Kasumi-1 (cell line): ENCODE measurements around the gene MUC5AC.

Experiments used
- DNase-seq, 2 experiments: peaks; one replicate each; lab custom pipeline; 2025; lab: John Stamatoyannopoulos, UW

Gene MUC5AC

GRCh38 chr11:1226226-1226985, 68.7 kb downstream of the MUC5AC start:
- no peak for DNase-seq

- no peak for DNase-seq
Measured at GRCh38 chr11:1226986-1227550, 69.3 kb downstream of the MUC5AC start.

GRCh38 chr11:1227551-1228100, 69.9 kb downstream of the MUC5AC start:
- DNase-seq: no peak

- DNase-seq: no peak
Measured at GRCh38 chr11:1228101-1228821, 70.5 kb downstream of the MUC5AC start.

- no peak for DNase-seq
Measured at GRCh38 chr11:1228921-1229451, 71.2 kb downstream of the MUC5AC start.

- DNase-seq: no peak
Measured at GRCh38 chr11:1229471-1230120, 71.8 kb downstream of the MUC5AC start.

DNA sequence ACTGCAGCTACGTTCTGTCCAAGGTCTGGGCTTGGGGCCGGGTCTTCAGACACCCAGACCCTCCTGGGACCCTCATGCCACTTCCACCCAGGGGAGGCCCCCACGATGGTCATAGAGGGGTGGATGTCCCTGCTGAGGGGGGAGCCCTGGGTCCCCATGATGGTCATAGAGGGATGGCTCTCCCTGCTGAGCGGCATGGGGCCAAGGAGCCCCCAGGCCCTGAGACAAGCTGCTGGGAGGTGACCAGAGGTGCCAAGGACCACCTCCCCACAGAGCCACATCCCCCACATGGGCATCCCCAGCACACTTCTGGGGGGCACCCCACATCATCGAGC, 72.3 kb downstream of the MUC5AC start:
- DNase-seq: no peak

- no peak for DNase-seq
Measured at GRCh38 chr11:1230456-1231395, 73.0 kb downstream of the MUC5AC start.

GRCh38 chr11:1231396-1232020, 73.8 kb downstream of the MUC5AC start:
- DNase-seq: no peak

GRCh38 chr11:1232021-1232882, 74.5 kb downstream of the MUC5AC start:
- DNase-seq: no peak

DNA sequence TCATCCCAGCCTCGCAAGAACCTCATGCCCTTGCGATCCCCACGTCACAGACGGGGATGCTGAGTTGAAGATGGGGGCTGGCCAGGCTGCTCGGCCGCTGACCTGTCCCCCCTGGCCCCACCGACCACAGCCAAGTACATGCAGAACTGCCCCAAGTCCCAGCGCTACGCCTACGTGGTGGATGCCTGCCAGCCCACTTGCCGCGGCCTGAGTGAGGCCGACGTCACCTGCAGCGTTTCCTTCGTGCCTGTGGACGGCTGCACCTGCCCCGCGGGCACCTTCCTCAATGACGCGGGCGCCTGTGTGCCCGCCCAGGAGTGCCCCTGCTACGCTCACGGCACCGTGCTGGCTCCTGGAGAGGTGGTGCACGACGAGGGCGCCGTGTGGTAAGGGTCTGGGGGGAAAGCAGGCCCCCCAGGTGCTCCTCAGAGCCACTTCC, 75.1 kb downstream of the MUC5AC start:
- no peak for DNase-seq

- DNase-seq: no peak
Measured at GRCh38 chr11:1233351-1234053, 75.7 kb downstream of the MUC5AC start.

- DNase-seq: no peak
Measured at GRCh38 chr11:1234054-1234720, 76.4 kb downstream of the MUC5AC start.

DNA sequence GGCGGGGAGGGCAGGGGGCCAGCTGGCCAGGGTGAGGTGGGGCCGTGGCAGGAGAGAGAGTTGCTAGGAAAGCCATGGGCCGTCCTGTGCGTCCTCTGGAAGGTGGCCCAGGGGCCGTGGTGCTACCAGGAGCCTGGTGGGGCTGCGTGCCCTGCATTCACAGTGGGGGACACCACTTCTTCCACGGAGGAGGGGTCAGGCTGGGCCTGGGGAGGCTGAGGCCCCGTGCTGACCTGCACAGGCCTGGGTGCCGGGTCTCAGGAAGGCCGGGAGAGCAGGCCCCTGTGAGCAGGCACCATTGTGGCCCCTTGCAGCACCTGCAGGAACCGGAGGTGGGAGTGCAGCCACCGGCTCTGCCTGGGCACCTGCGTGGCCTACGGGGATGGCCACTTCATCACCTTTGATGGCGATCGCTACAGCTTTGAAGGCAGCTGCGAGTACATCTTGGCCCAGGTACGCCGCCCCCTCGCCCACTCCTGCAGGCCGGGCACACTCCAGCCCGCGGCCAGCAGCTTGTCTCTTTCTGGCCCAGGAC, 77.1 kb downstream of the MUC5AC start:
- no peak for DNase-seq

GRCh38 chr11:1235306-1235900, 77.7 kb downstream of the MUC5AC start:
- no peak for DNase-seq

GRCh38 chr11:1235901-1236315, 78.2 kb downstream of the MUC5AC start:
- no peak for DNase-seq

- no peak for DNase-seq
Measured at GRCh38 chr11:1236316-1237127, 78.8 kb downstream of the MUC5AC start.
